GM12865 (cell line): ENCODE data around the gene PAEP.

ENCODE experiments used
- DNase-seq: peaks from one replicate; pipeline ENCODE4 v3.0.0; 2010; ENCODE audit warnings: low read depth
- H3K4me3 ChIP-seq: 2 replicates; pipeline ENCODE4 v1.5.1; 2011; ENCODE audit warnings: mild to moderate bottlenecking, low read depth, low read length, control low read depth
- CTCF ChIP-seq: IDR thresholded peaks from 2 replicates; pipeline ENCODE4 v1.5.1; 2011; ENCODE audit warnings: low read length, control low read depth, low read depth, inconsistent platforms; ENCODE audit not compliant: insufficient read depth; ENCODE audit errors: missing control alignments

The PAEP gene

GRCh38 chr9:135610290-135611141 is 49.0 kb downstream of the PAEP start:
- no peak overlapping the region for H3K4me3 ChIP-seq
- TF ChIP-seq CTCF, result no peak
- no peak for DNase-seq

- no peak for DNase-seq
Measured at GRCh38 chr9:135611142-135611874, 49.8 kb downstream of the PAEP start.

GRCh38 chr9:135611875-135612209 is 50.3 kb downstream of the PAEP start:
- TF ChIP-seq CTCF, result no peak
- DNase-seq, result no peak
- H3K4me3 ChIP-seq, result no peak overlapping the region

More at GRCh38 chr9:135611142-135611874, 49.8 kb downstream of the PAEP start:
- no peak overlapping the region for H3K4me3 ChIP-seq
- TF ChIP-seq CTCF, result no peak

- no peak for TF ChIP-seq CTCF
- no peak overlapping the region for H3K4me3 ChIP-seq
- DNase-seq, result no peak
Measured at GRCh38 chr9:135612437-135612836, 50.9 kb downstream of the PAEP start.

- DNase-seq, result no peak
- H3K4me3 ChIP-seq, result no peak overlapping the region
- no peak for TF ChIP-seq CTCF
Measured at GRCh38 chr9:135612981-135613910, 51.7 kb downstream of the PAEP start.

GRCh38 chr9:135613946-135614805 is 52.6 kb downstream of the PAEP start:
- no peak for TF ChIP-seq CTCF
- no peak for DNase-seq

More at GRCh38 chr9:135613946-135614805, 52.6 kb downstream of the PAEP start:
- no peak overlapping the region for H3K4me3 ChIP-seq
